Measurements from ENCODE around the gene ROBO2. TPM values are rescaled to one million over a fixed set of nuclear protein-coding genes. Genes with fewer than 3 reads are reported as not detected.
A peak's percentile ranks its signal among the peaks of the same experiment; 100 is the strongest.

The ROBO2 gene
- total and polyA plus RNA-seq, 8 donors: 0.65 to 4.3 (median 1.6) TPM

- no peak overlapping the region for H3K4me3 ChIP-seq
- H3K9me3 ChIP-seq: no peaks in the 10 kb centered on the region
- ATAC-seq (peak in 3 of 4 donors; percentile 40 to 68 (median 66)), DNase-seq (no peak), FAIRE-seq (no peak)
- peaks cover 0 to 17% (median 6%) of the 10 kb centered on the region in 3 donors for H3K4me1 ChIP-seq
- peak overlapping the region in 1 of 4 donors; percentile 14 for H3K27ac ChIP-seq
- TF ChIP-seq, protein P1, sequence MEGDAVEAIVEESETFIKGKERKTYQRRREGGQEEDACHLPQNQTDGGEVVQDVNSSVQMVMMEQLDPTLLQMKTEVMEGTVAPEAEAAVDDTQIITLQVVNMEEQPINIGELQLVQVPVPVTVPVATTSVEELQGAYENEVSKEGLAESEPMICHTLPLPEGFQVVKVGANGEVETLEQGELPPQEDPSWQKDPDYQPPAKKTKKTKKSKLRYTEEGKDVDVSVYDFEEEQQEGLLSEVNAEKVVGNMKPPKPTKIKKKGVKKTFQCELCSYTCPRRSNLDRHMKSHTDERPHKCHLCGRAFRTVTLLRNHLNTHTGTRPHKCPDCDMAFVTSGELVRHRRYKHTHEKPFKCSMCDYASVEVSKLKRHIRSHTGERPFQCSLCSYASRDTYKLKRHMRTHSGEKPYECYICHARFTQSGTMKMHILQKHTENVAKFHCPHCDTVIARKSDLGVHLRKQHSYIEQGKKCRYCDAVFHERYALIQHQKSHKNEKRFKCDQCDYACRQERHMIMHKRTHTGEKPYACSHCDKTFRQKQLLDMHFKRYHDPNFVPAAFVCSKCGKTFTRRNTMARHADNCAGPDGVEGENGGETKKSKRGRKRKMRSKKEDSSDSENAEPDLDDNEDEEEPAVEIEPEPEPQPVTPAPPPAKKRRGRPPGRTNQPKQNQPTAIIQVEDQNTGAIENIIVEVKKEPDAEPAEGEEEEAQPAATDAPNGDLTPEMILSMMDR (IDR thresholded peaks at IDR 0.05): no peak
- H3K27me3 ChIP-seq: no peaks in the 10 kb centered on the region
- intact Hi-C loops (cut with DNase I): no loop called here
- 41 to 49% methylated on average over 3 of the region's 3 CpGs for WGBS, 2 donors
- H3K36me3 ChIP-seq: no peaks in the 10 kb centered on the region
These were observed 428.7 kb downstream of the ROBO2 start for GRCh38 chr3:77468626-77469020.

DNA sequence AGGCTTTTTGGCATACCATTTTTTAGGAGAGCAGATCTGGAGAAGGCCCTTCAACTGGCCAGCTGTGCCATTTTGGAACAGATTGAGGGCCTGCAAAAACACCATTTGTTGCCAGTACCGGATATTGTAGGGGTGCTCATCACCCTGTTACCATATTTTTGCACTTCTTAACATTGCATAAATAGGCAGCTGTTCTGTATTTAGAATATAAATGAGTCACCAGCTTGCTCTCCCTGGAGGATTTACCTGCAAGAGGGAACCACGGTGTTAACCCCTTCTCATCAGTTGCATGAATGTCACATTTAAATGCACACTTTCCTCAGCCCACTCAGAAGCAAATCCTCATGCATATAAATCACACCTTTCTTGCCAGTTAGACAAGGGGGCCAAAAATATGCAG, 435.6 kb downstream of the ROBO2 start:
- H3K9me3 ChIP-seq: no peaks in the 10 kb centered on the region
- H3K36me3 ChIP-seq: no peaks in the 10 kb centered on the region
- ATAC-seq (peak in 1 of 4 donors; percentile 64), DNase-seq (no peak), FAIRE-seq (no peak)
- H3K27ac ChIP-seq: no peak overlapping the region
- no peaks in the 10 kb centered on the region for H3K4me1 ChIP-seq
- H3K27me3 ChIP-seq: no peaks in the 10 kb centered on the region
- H3K4me3 ChIP-seq: no peak overlapping the region
- intact Hi-C loops (cut with DNase I): no loop called here
- TF ChIP-seq, protein P1 (IDR thresholded peaks at IDR 0.05): no peak
- WGBS, 2 donors: 26 to 31% methylated on average over 2 of the region's 2 CpGs

GRCh38 chr3:77479021-77479420, 439.1 kb downstream of the ROBO2 start:
- no peak overlapping the region for H3K4me3 ChIP-seq
- DNase-seq (no peak), FAIRE-seq (no peak), ATAC-seq (no peak)
- no peaks in the 10 kb centered on the region for H3K4me1 ChIP-seq
- TF ChIP-seq, protein P1 (IDR thresholded peaks at IDR 0.05): no peak
- H3K9me3 ChIP-seq: no peaks in the 10 kb centered on the region
- H3K27ac ChIP-seq: no peak overlapping the region
- intact Hi-C loops (cut with DNase I): no loop called here
- no peaks in the 10 kb centered on the region for H3K27me3 ChIP-seq
- H3K36me3 ChIP-seq: no peaks in the 10 kb centered on the region

DNA sequence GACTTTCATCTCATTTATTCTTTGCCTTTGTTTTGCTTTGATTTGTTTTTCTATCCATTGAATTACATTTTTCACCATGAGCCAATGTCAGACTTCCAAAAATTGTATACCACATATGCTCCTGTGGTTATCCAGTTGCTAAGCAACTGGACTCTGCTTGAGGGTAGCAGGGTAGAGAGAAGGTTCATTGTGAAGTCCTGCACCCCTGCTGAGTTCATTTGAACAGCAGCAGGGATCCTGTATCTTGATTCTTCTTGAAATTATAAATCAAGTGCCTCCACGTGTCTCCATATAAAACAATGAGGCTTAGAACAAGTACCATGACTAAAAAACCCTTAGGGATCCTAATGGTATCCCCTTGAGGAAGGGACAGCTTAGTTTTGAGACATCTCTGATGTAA, 449.3 kb downstream of the ROBO2 start:
- Histone ChIP-seq H3K27ac (no peak overlapping the region), H3K4me3 (no peak overlapping the region), H3K9me3 (no peaks in the 10 kb centered on the region), H3K27me3 (no peaks in the 10 kb centered on the region), H3K4me1 (no peaks in the 10 kb centered on the region), H3K36me3 (no peaks in the 10 kb centered on the region)
- intact Hi-C loops (cut with DNase I): no loop called here
- TF ChIP-seq, protein P1 (IDR thresholded peaks at IDR 0.05): no peak
- ATAC-seq (no peak), FAIRE-seq (no peak), DNase-seq (no peak)
- 36 to 42% methylated on average over 1 of the region's 1 CpG for WGBS, 2 donors

GRCh38 chr3:77491961-77492360, 452.1 kb downstream of the ROBO2 start:
- Histone ChIP-seq H3K9me3 (no peaks in the 10 kb centered on the region), H3K27ac (no peak overlapping the region), H3K4me1 (no peaks in the 10 kb centered on the region), H3K36me3 (no peaks in the 10 kb centered on the region), H3K4me3 (no peak overlapping the region), H3K27me3 (no peaks in the 10 kb centered on the region)
- DNase-seq: no peak
- no peak for FAIRE-seq
- 36% methylated on average over 1 of the region's 1 CpG for WGBS, 2 donors
- intact Hi-C loops (cut with DNase I): no loop called here
- no peak for ATAC-seq
- TF ChIP-seq, protein P1 (IDR thresholded peaks at IDR 0.05): no peak

Data from pancreas (tissue), 10 donors.